ENCODE data around the gene REV3L.

The REV3L gene

GRCh38 chr6:111377558-111378120, 105.4 kb downstream of the REV3L start:
- Histone ChIP-seq H3K36me3 (ENCODE audit: insufficient read depth, low read length) (peaks cover 4% of the 10 kb centered on the region; the same call in 1 of the 2 replicates), H3K9ac (ENCODE audit: low read depth, low read length) (no peak overlapping the region), H3K9me3 (ENCODE audit: control insufficient read depth, insufficient read depth, low read length) (no peaks in the 10 kb centered on the region)

GRCh38 chr6:111367393-111368088, 115.5 kb downstream of the REV3L start:
- Histone ChIP-seq H3K4me1 (ENCODE audit: insufficient read depth, low read length) (no peaks in the 10 kb centered on the region), H3K36me3 (ENCODE audit: insufficient read depth, low read length) (no peaks in the 10 kb centered on the region), H3K9ac (ENCODE audit: low read depth, low read length) (no peak overlapping the region), H3K9me3 (ENCODE audit: control insufficient read depth, insufficient read depth, low read length) (no peaks in the 10 kb centered on the region)

More at GRCh38 chr6:111377558-111378120, 105.4 kb downstream of the REV3L start:
- no peaks in the 10 kb centered on the region for H3K4me1 ChIP-seq (ENCODE audit: insufficient read depth, low read length)

DNA sequence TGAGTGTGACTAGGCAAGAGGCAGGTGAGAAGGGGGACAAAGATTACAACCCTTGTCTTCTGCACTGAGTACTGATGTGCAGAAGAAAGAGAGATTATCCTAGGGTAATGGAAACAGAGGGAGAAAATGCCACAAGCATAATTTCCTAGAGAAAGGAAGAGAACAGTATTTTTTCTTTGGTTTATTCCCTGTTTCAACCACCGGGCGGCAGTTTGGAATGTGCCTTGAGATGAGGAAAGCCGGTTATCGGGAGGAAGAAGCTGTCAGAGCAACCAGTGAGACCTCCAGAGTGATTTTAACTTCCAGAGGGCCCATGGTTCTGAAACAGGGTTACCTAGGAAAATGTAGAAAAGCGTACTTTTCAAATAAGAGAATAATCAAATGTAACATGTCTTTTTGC, 121.4 kb downstream of the REV3L start:
- Histone ChIP-seq H3K9ac (ENCODE audit: low read depth, low read length) (no peak overlapping the region), H3K4me1 (ENCODE audit: insufficient read depth, low read length) (no peaks in the 10 kb centered on the region), H3K9me3 (ENCODE audit: control insufficient read depth, insufficient read depth, low read length) (no peaks in the 10 kb centered on the region), H3K36me3 (ENCODE audit: insufficient read depth, low read length) (no peaks in the 10 kb centered on the region)

GRCh38 chr6:111358454-111358853, 124.6 kb downstream of the REV3L start:
- H3K9ac ChIP-seq (ENCODE audit: low read depth, low read length), result no peak overlapping the region
- H3K36me3 ChIP-seq (ENCODE audit: insufficient read depth, low read length), result no peaks in the 10 kb centered on the region
- no peaks in the 10 kb centered on the region for H3K9me3 ChIP-seq (ENCODE audit: control insufficient read depth, insufficient read depth, low read length)
- H3K4me1 ChIP-seq (ENCODE audit: insufficient read depth, low read length), result no peaks in the 10 kb centered on the region

DNA sequence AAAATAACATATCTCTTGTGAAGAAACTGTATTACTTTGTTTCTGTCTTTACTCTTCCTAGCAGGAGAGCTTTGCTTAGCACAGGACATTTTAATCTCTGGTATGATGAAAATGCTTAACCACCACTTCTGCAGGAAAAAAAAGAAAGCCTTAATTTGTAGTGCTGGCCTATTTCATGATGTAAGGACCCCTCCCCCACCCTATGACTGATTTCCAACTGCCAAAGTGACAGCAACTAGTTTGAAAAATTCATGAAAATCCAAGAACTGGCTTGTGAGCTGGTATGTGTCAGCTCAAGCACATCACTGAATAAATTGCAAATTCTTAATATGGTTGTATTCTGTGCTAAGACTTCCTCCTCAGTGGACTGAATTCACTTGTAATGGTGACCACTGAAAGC, 125.3 kb downstream of the REV3L start:
- Histone ChIP-seq H3K9me3 (ENCODE audit: control insufficient read depth, insufficient read depth, low read length) (no peaks in the 10 kb centered on the region), H3K9ac (ENCODE audit: low read depth, low read length) (no peak overlapping the region), H3K36me3 (ENCODE audit: insufficient read depth, low read length) (no peaks in the 10 kb centered on the region), H3K4me1 (ENCODE audit: insufficient read depth, low read length) (no peaks in the 10 kb centered on the region)

GRCh38 chr6:111356551-111356950, 126.5 kb downstream of the REV3L start:
- H3K9ac ChIP-seq (ENCODE audit: low read depth, low read length), result no peak overlapping the region
- no peaks in the 10 kb centered on the region for H3K4me1 ChIP-seq (ENCODE audit: insufficient read depth, low read length)
- no peaks in the 10 kb centered on the region for H3K36me3 ChIP-seq (ENCODE audit: insufficient read depth, low read length)
- no peaks in the 10 kb centered on the region for H3K9me3 ChIP-seq (ENCODE audit: control insufficient read depth, insufficient read depth, low read length)

DNA sequence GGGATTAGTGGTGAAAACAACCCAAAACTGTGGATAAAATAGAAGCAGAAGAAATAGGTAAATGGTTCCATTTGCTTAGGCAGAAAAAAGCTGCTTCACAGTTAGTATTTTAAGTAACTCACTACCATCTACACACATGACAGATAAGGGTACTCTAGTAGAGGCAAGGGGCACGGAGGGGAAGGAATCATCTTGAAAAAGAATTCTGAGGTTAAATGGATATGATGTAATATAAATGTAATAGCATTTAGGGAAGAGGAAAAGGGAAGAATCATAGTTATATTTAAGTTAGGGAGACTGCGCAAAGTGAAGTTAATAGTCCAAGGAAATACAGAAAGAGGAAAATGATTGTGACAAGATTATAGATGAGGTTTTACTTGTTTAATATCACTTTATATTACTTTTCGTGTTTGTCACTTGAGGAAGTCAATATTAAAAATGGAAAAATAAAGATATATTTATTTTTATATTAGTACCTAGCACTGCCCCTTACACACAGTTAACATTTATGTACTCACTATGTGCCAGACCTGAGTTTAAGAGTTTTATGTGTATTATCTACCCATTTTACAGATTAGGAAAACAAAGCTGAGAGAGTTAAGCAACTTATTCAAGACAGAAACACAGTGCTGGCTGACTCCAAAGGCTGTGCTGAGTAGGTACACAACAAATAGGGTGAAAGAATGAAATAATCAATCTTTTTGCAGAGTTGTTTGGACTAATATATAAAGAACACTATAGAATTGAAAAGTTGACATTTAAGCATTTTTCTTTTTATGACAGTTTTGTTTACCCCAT, 128.1 kb downstream of the REV3L start:
- Histone ChIP-seq H3K9me3 (ENCODE audit: control insufficient read depth, insufficient read depth, low read length) (no peaks in the 10 kb centered on the region), H3K36me3 (ENCODE audit: insufficient read depth, low read length) (no peaks in the 10 kb centered on the region), H3K9ac (ENCODE audit: low read depth, low read length) (no peak overlapping the region), H3K4me1 (ENCODE audit: insufficient read depth, low read length) (no peaks in the 10 kb centered on the region)

DNA sequence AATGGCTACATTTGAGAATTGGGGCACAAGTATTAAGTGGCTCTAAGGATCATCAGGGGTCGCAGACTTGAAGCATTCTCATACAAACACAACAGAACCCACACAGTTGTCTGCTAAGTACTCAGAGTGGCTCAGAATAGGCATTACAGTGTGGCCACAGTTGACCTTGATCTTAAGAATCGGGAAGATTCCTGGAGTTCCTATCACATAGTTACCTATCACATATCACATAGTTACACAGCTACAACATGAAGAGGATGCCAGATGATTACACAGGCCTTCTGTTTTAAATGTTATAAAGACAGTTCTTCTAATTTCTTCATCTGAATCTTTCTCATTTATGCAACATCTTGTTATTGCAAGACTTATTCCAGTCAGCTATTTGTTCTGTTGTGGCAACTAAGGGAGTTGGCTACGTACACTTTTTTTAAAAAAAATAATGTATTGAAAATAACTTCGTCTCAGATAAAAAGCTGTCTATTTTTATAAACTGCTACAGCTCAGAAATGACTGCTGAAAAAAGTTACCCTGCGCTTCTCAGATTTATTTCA, 129.0 kb downstream of the REV3L start:
- H3K4me1 ChIP-seq (ENCODE audit: insufficient read depth, low read length), result no peaks in the 10 kb centered on the region
- H3K9ac ChIP-seq (ENCODE audit: low read depth, low read length), result no peak overlapping the region
- H3K9me3 ChIP-seq (ENCODE audit: control insufficient read depth, insufficient read depth, low read length), result no peaks in the 10 kb centered on the region
- H3K36me3 ChIP-seq (ENCODE audit: insufficient read depth, low read length), result no peaks in the 10 kb centered on the region

DNA sequence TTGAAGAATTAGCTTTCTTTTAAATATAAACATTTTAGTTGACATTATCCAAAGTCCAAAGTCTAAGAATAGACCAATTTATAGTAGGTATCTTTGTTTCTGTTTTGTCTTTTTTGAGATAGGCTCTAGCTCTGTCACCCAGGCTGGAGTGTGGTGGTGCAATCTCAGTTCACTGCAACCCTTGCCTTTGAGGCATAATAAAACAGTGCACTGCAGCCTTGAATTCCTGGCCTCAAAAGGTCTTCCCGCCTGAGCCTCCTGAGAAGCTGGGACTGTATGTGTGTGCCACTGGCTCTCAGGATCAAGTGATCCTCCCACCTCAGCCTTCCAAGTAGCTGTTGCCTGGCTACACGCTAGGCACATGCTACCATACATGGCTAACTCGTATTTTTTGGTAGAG, 135.4 kb downstream of the REV3L start:
- no peaks in the 10 kb centered on the region for H3K4me1 ChIP-seq (ENCODE audit: insufficient read depth, low read length)
- no peaks in the 10 kb centered on the region for H3K9me3 ChIP-seq (ENCODE audit: control insufficient read depth, insufficient read depth, low read length)
- no peaks in the 10 kb centered on the region for H3K36me3 ChIP-seq (ENCODE audit: insufficient read depth, low read length)
- no peak overlapping the region for H3K9ac ChIP-seq (ENCODE audit: low read depth, low read length)

GRCh38 chr6:111342913-111343312, 140.1 kb downstream of the REV3L start:
- Histone ChIP-seq H3K9ac (ENCODE audit: low read depth, low read length) (no peak overlapping the region), H3K36me3 (ENCODE audit: insufficient read depth, low read length) (no peaks in the 10 kb centered on the region), H3K4me1 (ENCODE audit: insufficient read depth, low read length) (no peaks in the 10 kb centered on the region), H3K9me3 (ENCODE audit: control insufficient read depth, insufficient read depth, low read length) (no peaks in the 10 kb centered on the region)

DNA sequence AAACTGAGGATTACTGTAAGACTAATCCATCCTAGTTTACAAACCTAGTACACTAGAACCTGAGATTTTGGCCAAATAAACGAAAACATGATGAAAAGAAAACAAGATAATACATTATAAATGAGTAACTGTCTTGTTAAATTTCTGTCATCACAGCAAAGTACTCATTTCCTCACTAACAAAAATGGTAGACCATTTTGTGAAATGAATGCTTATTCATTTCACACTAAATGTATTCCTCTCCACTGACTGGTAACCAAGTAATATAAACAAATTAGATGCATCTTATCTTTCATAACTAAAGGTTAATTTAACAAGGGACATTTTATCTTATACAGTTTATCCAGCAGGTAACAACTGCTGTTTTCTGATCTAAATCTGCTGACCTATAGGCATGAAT, 143.7 kb downstream of the REV3L start:
- H3K9ac ChIP-seq (ENCODE audit: low read depth, low read length), result no peak overlapping the region
- H3K9me3 ChIP-seq (ENCODE audit: control insufficient read depth, insufficient read depth, low read length), result no peaks in the 10 kb centered on the region
- no peaks in the 10 kb centered on the region for H3K36me3 ChIP-seq (ENCODE audit: insufficient read depth, low read length)
- H3K4me1 ChIP-seq (ENCODE audit: insufficient read depth, low read length), result no peaks in the 10 kb centered on the region

DNA sequence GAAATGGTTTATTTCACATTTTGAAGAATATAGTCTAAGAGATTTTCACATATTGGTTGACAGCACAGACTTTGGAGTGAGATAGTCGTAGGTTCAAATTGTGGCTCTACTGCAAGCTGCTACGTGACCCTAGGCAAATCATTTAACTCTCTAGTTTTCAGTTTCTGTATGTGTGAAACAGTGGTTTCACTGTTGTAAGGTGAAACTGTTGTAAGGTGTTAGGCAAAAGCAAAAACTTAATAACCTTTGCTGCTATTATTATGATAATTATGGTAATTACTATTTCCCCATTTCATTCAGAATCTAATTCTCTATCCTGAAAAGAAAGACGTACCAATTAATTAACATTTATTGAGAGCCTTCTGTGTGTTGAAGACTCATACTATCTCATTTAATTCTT, 144.2 kb downstream of the REV3L start:
- no peaks in the 10 kb centered on the region for H3K36me3 ChIP-seq (ENCODE audit: insufficient read depth, low read length)
- H3K4me1 ChIP-seq (ENCODE audit: insufficient read depth, low read length), result no peaks in the 10 kb centered on the region
- H3K9me3 ChIP-seq (ENCODE audit: control insufficient read depth, insufficient read depth, low read length), result no peaks in the 10 kb centered on the region
- no peak overlapping the region for H3K9ac ChIP-seq (ENCODE audit: low read depth, low read length)

- no peaks in the 10 kb centered on the region for H3K9me3 ChIP-seq (ENCODE audit: control insufficient read depth, insufficient read depth, low read length)
- no peaks in the 10 kb centered on the region for H3K4me1 ChIP-seq (ENCODE audit: insufficient read depth, low read length)
- peaks cover 5% of the 10 kb centered on the region; the same call in 1 of the 2 replicates for H3K36me3 ChIP-seq (ENCODE audit: insufficient read depth, low read length)
- H3K9ac ChIP-seq (ENCODE audit: low read depth, low read length), result no peak overlapping the region
These were observed 145.2 kb downstream of the REV3L start for GRCh38 chr6:111337829-111338236.

GRCh38 chr6:111329882-111330633, 153.0 kb downstream of the REV3L start:
- Histone ChIP-seq H3K36me3 (ENCODE audit: insufficient read depth, low read length) (peaks cover 6% of the 10 kb centered on the region; the same call in 1 of the 2 replicates), H3K9ac (ENCODE audit: low read depth, low read length) (no peak overlapping the region), H3K9me3 (ENCODE audit: control insufficient read depth, insufficient read depth, low read length) (no peaks in the 10 kb centered on the region), H3K4me1 (ENCODE audit: insufficient read depth, low read length) (no peaks in the 10 kb centered on the region)

All from ES-I3 (cell line).